OCI-LY1 (cell line): ENCODE results near the gene KCNMA1.

ENCODE experiments used
- H2AFZ ChIP-seq: fragments of 200-600 bp; sonication (generic), shearing (Covaris generic); 2 replicates; pipeline ENCODE4 v1.6.0; 2014; ENCODE audit warnings: antibody characterized with exemption, mild to moderate bottlenecking, low read length
- H3F3A ChIP-seq: fragments of 200-600 bp; sonication (generic), shearing (Covaris generic); 2 replicates; pipeline ENCODE4 v1.6.0; 2014; ENCODE audit warnings: mild to moderate bottlenecking, antibody characterized with exemption, low read length, moderate library complexity; ENCODE audit not compliant: insufficient read depth
- H3K27ac ChIP-seq: fragments of 200-600 bp; sonication (generic); 2 replicates; pipeline ENCODE4 v1.5.1; 2014; ENCODE audit warnings: low read length, mixed run types, mild to moderate bottlenecking, low read depth; ENCODE audit not compliant: poor library complexity, severe bottlenecking
- H3K27me3 ChIP-seq: fragments of 200-600 bp; sonication (generic); 2 replicates; pipeline ENCODE4 v1.6.0; 2014; ENCODE audit warnings: antibody characterized with exemption, mild to moderate bottlenecking, low read length, moderate library complexity; ENCODE audit not compliant: insufficient read depth
- H3K36me3 ChIP-seq: fragments of 200-600 bp; sonication (generic); 2 replicates; pipeline ENCODE4 v1.6.1; 2014; ENCODE audit warnings: mild to moderate bottlenecking, antibody characterized with exemption, low read length, moderate library complexity, mixed read lengths; ENCODE audit not compliant: insufficient read depth
- H3K4me1 ChIP-seq: fragments of 200-600 bp; sonication (generic); 2 replicates; pipeline ENCODE4 v1.5.1; 2014; ENCODE audit warnings: mild to moderate bottlenecking, low read length, moderate library complexity; ENCODE audit not compliant: insufficient read depth, severe bottlenecking
- H3K4me2 ChIP-seq: fragments of 200-600 bp; sonication (generic), shearing (Covaris generic); 2 replicates; pipeline ENCODE4 v1.6.1; 2014; ENCODE audit warnings: low read length
- H3K4me3 ChIP-seq: fragments of 200-600 bp; sonication (generic); 2 replicates; pipeline ENCODE4 v1.5.1; 2014; ENCODE audit warnings: low read length, low read depth, mild to moderate bottlenecking, mixed read lengths; ENCODE audit not compliant: poor library complexity, severe bottlenecking
- H3K79me2 ChIP-seq: fragments of 200-600 bp; shearing (Covaris generic); 2 replicates; pipeline ENCODE4 v1.6.1; 2016; ENCODE audit warnings: mixed run types, low read length, mixed read lengths; ENCODE audit not compliant: insufficient read depth
- H3K9ac ChIP-seq: fragments of 200-600 bp; sonication (generic), shearing (Covaris generic); 2 replicates; pipeline ENCODE4 v1.6.1; 2014; ENCODE audit warnings: mild to moderate bottlenecking, low read length, mixed read lengths
- H3K9me2 ChIP-seq: fragments of 200-600 bp; sonication (generic), shearing (Covaris generic); 2 replicates; pipeline ENCODE4 v1.6.1; 2014; ENCODE audit warnings: low read depth, mild to moderate bottlenecking, low read length, mixed read lengths
- H3K9me3 ChIP-seq: fragments of 200-600 bp; shearing (Covaris generic); 2 replicates; pipeline ENCODE4 v1.6.1; 2014; ENCODE audit warnings: low read length, mixed read lengths
- H4K20me1 ChIP-seq: fragments of 200-600 bp; sonication (generic), shearing (Covaris generic); 2 replicates; pipeline ENCODE4 v1.6.0; 2016; ENCODE audit warnings: mild to moderate bottlenecking, low read length; ENCODE audit not compliant: insufficient read depth
- CTCF ChIP-seq: fragments of 200-600 bp; sonication (generic), shearing (Covaris generic); IDR thresholded peaks from 2 replicates; pipeline ENCODE4 v1.5.1; 2017; ENCODE audit warnings: mild to moderate bottlenecking, antibody characterized with exemption, low read length, moderate library complexity, mixed read lengths
- EZH2 ChIP-seq: fragments of 200-600 bp; sonication (generic), shearing (Covaris generic); IDR thresholded peaks from 2 replicates; pipeline ENCODE4 v1.8.0; 2017; ENCODE audit warnings: borderline replicate concordance, mixed run types, mild to moderate bottlenecking, antibody characterized with exemption, low read length, moderate library complexity, mixed read lengths

KCNMA1 gene

GRCh38 chr10:76829724-76830123 is 807.9 kb downstream of the KCNMA1 start:
- H3K4me3 ChIP-seq: no peak overlapping the region
- no peak overlapping the region for H3K4me2 ChIP-seq
- H3K27ac ChIP-seq: no peak overlapping the region
- H3K9ac ChIP-seq: no peak overlapping the region
- no peaks in the 10 kb centered on the region for H3K4me1 ChIP-seq
- no peaks in the 10 kb centered on the region for H3K79me2 ChIP-seq
- H3K9me2 ChIP-seq: no peaks in the 10 kb centered on the region
- no peaks in the 10 kb centered on the region for H3F3A ChIP-seq
- H3K9me3 ChIP-seq: no peaks in the 10 kb centered on the region
- H2AFZ ChIP-seq: no peak overlapping the region
- H3K36me3 ChIP-seq: no peaks in the 10 kb centered on the region
- H4K20me1 ChIP-seq: no peaks in the 10 kb centered on the region
- TF ChIP-seq EZH2: no peak
- TF ChIP-seq CTCF: no peak
- no peaks in the 10 kb centered on the region for H3K27me3 ChIP-seq
